Omental fat pad (tissue), 4 donors: ENCODE data around the gene ADGRL3. TPM values are rescaled to one million over a fixed set of nuclear protein-coding genes. Genes with fewer than 3 reads are reported as not detected.

Source experiments
- ATAC-seq: fragments of 150-250 bp; one replicate; pipeline ENCODE4 v1.9.1; 2016; ENCODE audit warnings: mild to moderate bottlenecking, moderate library complexity; ENCODE audit not compliant: low FRiP score
- DNase-seq: peaks from one replicate; pipeline ENCODE4 v3.0.0-alpha.2; 2019; ENCODE audit warnings: low spot score
- CTCF ChIP-seq, 3 donors: fragments of 450-650 bp; IDR thresholded peaks; one replicate each; pipeline ENCODE4 v1.5.1; 2016 to 2017; ENCODE audit warnings: antibody characterized with exemption in 3 of 3, mild to moderate bottlenecking in 3 of 3, moderate library complexity in 2 of 3
- total RNA-seq, 4 donors: library from RNA; depleted of rRNA; stranded (reverse); fragments of >200 nt; gene quantifications; one replicate each; pipeline ENCODE4 v1.1.0, GENCODE V29; 2016

ADGRL3 gene
- total RNA-seq, 4 donors from 2014 or later, result 2.5 to 16.4 (median 4.6) TPM

- no peak for TF ChIP-seq CTCF (IDR thresholded peaks at IDR 0.05)
- no peak for ATAC-seq
- DNase-seq, result no peak
These were observed 356.2 kb downstream of the ADGRL3 start for GRCh38 chr4:61556277-61556676.

GRCh38 chr4:61559396-61559795 is 359.3 kb downstream of the ADGRL3 start:
- ATAC-seq (no peak), DNase-seq (no peak)
- TF ChIP-seq CTCF (IDR thresholded peaks at IDR 0.05), result no peak

GRCh38 chr4:61561028-61561427 is 360.9 kb downstream of the ADGRL3 start:
- TF ChIP-seq CTCF (IDR thresholded peaks at IDR 0.05), result no peak

GRCh38 chr4:61571761-61572559 is 371.8 kb downstream of the ADGRL3 start:
- no peak for TF ChIP-seq CTCF (IDR thresholded peaks at IDR 0.05)
- no peak for ATAC-seq
- DNase-seq, result no peak

More at GRCh38 chr4:61561028-61561427, 360.9 kb downstream of the ADGRL3 start:
- no peak for DNase-seq
- no peak for ATAC-seq

GRCh38 chr4:61575796-61576195 is 375.7 kb downstream of the ADGRL3 start:
- no peak for DNase-seq
- TF ChIP-seq CTCF (IDR thresholded peaks at IDR 0.05), result no peak
- no peak for ATAC-seq

GRCh38 chr4:61579786-61580185 is 379.7 kb downstream of the ADGRL3 start:
- no peak for TF ChIP-seq CTCF (IDR thresholded peaks at IDR 0.05)

More at GRCh38 chr4:61579786-61580185, 379.7 kb downstream of the ADGRL3 start:
- no peak for ATAC-seq
- DNase-seq, result no peak
